HK-2 (cell line): ENCODE results near the gene TTC17.
"Not testable (repeated sequence)": the region's sequence is repeated elsewhere in the genome, so short reads cannot be mapped to it uniquely, and the experiment has no call there.

ENCODE experiments used
- DNase-seq: peaks from one replicate; pipeline ENCODE4 v3.0.0-alpha.2; 2018; ENCODE audit not compliant: unreplicated experiment

The TTC17 gene

DNA sequence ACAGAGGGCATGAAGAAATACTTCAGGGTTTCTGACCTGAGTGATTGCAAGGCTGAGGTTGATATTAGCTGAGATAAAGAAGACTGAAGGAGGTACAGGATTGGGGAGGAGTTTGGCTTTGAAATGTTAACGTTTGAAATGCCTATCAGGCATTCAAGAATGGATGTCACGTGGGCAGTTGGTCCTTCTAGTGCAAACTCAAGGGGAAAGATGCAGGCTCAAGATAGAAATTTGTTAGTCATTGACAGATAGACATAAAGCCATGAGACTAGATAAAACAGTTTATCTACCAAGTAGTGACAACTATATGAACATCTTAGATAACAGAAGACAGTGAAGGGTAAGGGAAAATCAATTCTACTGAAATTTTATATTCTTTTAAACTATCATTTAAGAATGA, 23.1 kb downstream of the TTC17 start:
- no peak for DNase-seq

DNA sequence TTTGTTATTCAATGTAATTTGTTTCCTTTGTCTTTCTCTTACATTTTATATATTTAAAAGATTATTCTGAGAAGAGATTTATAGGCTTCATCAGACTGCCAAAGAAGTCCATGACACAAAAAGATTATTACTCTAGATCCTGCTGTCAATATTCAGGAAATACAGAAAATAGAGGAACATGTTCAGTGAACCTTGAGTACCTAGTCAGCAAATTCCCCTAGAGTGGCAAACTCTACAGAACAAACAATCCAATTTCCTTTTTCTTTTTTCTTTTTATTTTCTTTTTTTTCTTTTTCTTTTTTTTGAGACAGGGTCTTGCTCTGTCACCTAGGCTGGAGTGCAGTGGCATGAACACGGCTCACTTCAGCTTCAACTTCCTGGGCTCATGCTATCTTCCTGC, 23.9 kb downstream of the TTC17 start:
- DNase-seq, result no peak

DNA sequence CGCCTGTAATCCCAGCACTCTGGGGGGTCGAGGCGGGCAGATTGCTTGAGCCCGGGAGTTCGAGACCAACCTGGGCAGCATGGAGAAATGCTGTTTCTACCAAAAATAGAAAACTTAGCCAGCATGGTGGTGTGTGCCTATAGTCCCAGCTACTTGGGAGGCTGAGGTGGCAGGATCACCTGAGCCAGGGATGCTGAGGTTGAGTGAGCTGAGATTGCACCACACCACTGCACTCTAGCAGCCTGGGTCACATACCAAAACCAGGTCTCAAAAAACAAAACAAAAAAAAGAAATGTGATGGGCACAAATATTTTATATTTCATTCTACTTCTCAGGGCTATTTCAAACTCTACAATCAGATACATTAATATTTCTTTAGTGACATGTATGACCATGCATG, 25.7 kb downstream of the TTC17 start:
- no peak for DNase-seq

DNA sequence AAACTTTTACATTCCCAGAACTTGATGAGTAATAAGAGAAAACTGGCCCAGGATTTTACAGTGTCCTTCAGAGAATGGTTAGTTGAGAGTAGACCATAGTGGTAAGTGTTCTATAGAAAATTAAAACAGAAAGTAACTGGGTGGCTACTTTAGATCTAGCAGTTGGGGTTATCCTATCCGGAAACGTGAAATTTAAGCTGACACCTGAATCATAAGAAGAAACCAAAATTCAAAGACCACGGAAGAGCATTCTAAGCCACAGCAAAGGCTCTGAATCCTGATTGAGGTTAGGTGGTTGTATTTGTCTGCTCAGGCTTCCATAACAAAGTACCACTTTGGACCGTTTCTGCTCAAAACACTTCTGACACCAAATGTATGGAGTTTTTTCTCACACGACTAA, 34.0 kb downstream of the TTC17 start:
- DNase-seq, result no peak

DNA sequence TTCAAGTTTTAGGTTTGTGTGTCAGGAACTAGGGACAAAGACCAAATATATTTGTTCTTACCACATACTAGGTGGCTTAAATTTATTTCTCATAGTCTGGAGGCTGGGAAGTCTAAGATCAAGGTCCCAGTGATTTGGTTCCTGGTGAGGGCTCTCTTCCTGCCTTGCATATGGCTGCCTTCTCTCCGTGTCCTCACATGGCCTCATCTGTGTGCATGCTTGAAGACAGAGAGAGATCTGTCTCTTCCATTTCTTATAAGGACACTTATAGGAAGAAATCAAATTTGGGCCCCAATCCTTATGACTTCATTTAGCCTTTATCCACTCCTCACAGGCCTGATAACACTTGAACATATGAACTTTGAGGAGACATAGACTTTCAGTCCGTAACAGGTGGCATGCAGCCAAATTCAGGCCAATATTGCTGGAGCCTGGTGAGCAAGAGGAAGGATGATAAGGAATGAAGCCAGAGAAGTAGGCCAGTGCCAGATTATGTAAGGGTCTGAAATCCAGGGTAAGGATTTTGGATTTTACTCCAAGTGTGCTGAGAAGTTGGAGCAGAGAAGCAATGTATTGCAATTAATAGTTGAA, 35.1 kb downstream of the TTC17 start:
- no peak for DNase-seq

DNA sequence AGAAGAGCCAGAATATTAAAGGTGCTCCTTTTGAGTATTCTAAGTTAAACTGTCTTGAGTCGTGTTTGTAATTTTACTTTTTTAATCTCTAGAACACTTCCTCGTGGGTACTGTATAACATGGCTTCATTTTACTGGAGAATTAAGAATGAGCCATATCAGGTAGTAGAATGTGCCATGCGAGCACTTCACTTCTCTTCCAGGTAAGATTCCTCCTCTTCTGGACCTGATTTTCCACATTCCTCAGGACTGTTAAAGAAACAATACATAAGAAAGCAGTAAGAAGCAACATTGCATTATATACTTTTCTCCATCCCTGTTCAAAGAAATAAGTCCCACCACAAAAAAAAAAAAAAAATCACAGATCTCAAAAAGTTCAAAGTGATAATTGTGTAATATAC, 37.9 kb downstream of the TTC17 start:
- DNase-seq, result no peak

DNA sequence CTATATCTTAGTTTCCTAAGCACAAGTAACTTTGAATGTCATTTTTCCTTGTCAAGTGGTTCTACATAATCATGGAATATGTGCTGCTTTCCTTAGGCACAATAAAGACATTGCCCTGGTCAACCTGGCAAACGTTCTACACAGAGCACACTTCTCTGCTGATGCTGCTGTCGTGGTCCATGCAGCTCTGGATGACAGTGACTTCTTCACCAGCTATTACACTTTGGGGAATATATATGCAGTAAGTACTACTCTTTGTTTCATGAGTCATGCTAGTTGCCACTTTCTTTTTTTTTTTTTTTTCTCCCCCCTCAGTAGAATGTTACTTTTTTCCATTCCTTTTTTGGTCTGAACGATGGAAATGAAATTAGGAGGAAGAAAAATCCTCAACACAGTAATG, 38.5 kb downstream of the TTC17 start:
- no peak for DNase-seq

DNA sequence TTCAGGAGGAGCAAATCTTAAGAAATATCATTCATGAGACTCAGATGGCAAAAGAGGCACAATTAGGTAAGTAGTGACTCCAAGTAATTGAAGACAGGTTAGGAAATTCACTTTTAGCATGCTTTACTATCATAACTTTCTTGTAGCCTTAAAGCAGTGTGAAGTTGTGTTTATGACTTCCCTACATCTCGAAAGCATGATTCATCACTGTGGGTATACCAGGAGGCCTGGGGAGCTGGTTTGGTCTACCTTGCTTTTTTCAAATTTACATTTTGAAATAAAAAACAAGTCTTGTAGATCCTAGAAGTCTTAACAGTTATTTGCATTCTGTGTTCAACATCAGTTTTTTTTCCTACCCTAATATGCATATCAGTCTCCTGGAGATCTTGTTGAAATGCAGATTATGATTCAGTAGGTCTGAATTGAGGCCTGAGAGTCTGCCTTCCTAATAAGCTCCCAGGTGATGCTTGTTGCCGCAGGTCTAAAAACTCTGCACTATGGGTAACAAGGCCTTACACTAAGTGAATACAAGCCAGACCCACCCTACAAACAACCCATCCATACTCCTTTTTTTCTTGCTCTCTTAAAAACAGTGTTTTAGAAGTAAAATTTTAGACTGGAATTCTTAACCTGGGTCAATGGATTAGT, 41.4 kb downstream of the TTC17 start:
- DNase-seq, result no peak

DNA sequence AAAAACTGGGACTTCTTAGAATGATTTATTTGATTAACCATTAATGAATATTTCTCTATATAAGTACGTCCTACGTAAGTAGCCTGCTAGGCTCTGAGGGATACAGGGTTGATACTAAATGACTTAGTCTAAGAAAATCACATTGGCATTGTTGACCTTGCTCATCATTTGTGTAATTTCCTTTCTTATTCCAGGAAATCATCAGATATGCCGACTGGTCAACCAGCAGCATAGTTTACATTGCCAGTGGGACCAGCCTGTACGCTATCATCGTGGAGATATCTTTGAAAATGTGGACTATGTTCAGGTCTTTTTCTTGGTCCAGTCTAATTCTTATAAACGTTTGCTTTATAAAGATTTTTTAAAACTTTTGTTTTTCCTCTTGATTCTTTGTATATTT, 42.5 kb downstream of the TTC17 start:
- DNase-seq, result no peak

DNA sequence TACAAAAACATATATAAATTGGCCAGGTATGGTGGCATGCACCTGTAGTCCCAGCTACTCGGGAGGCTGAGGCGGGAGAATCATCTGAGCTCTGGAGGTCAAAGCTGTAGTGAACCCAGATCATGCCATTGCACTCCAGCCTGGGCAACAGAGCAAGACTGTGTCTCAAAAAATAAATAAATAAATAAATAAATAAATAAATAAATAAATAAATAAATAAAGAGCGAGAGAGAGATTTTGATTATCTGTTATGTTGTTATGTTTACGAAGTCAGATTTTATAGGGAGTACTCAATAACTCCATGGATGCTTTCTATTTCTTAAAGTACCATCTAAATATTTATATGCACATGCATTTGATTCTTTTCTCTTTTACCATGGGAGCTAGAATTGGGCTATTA, 43.1 kb downstream of the TTC17 start:
- DNase-seq, result not testable (repeated sequence)

DNA sequence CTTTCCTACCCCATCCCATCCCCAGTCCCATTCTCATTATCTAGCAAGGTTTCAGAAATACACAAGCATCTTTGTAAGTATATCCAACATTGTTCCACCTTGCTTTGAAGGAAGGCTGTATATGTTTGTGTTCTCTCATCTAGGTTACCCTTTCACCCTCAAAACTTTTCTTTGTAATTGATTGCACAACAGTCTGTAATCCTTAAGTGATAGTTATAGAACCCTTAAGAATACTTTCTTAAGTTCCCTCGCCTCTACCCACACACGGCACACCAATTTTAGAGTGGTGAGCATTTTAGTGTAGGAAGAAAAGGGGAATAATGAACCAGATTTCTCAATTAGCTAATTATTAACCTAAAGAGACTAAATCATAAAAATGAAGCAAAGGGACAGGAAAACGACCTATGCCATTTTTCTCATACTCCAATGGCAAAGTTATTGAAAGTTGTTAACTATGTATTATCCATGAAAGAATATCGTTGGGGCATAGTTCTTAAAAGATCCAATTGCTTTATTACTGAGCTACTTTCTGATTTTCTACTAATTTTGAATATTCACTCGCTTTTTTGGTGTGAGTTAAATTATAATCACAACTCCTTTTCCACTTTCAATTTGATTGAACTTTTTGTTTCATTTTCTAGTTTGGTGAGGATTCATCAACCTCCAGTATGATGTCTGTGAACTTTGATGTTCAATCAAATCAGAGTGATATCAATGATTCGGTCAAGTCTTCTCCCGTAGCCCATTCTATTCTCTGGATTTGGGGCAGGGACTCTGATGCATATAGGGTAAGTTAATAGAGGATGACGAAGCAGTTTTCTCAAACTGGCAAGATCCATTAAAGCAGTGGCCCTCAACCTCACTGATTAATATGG, 44.9 kb downstream of the TTC17 start:
- DNase-seq, result no peak

DNA sequence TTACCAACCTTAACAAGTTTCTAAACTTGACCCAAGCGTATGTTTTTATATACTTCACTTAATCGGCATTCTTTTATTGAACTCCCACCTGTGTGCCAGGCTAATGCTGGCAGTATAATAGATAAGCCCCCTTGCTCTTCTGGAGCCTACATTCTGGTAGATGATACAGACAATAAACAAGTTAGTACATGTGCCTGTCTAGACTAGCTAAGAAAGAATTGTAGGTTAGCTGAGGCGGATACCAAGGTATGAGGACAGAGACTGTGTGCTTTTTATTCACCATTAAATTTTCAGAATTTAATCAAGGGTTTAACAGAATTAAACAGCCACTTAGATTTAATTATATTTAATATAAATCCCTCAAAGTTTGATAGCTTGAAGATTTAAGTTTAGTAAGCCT, 45.7 kb downstream of the TTC17 start:
- no peak for DNase-seq

DNA sequence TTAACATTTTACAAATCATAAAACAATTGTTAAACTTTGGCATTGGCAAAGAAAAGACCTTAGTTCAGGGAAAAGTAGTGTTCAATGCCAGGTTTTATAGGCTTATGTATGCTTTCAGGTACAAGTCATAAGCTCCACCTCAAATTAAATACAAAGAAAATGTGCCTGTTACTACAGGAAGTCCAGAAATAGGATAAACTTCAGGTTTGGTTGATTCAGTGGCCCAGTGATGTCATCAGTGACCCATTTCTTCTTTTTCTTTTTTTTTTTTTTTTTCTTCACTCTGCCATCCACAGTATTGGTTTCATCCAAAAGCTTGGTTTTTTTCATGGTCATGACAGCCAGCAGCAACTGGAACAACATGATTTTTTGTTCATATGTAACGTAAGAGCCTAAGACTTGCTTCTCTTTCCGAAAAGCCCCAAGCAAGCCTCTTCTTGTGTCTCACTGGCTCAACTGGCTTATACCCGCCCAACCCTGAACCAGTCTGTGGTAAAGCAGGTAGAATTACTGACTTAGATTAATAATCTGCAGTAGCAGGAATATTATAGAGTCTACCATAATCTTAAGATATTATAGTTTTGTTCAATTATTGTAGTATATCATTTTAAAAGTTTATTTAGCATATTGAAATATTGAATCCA, 46.2 kb downstream of the TTC17 start:
- DNase-seq, result no peak

DNA sequence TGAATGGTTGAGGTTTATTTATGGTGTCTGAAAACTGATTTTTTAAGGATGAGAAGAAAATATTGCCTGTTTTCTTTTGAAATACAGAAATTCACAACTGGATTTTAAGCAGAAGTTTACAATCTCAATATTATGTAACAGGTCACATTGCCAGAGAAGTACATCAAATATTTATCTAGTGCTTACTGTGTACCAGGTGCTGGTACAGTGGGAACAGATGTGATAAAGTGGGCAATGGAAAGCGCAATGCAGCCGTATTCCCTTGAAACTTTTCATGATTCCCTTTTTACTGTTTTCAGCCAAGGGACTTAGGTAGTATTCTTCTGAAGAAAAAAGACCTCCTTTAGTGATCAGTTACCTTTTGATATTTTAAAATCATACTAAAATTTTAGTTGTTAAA, 49.6 kb downstream of the TTC17 start:
- no peak for DNase-seq

DNA sequence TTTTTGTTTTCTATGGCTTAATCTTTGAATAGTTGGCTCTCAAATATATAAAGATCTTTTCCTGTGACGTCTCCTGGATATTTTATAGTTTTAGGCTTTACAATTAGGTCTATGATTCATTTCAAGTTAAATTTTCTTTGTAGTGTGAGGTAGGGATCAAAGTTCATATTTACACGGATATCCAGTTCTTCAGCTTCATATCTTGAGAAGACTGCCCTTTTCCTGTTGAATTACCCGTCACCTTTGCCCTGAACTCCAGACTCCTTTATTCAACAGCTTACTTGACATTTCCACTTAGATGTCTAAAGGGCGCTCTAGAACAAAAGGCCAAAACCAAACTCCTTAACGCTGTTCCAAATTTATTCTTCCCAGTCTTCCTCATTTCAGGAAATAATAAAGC, 51.7 kb downstream of the TTC17 start:
- DNase-seq, result no peak

DNA sequence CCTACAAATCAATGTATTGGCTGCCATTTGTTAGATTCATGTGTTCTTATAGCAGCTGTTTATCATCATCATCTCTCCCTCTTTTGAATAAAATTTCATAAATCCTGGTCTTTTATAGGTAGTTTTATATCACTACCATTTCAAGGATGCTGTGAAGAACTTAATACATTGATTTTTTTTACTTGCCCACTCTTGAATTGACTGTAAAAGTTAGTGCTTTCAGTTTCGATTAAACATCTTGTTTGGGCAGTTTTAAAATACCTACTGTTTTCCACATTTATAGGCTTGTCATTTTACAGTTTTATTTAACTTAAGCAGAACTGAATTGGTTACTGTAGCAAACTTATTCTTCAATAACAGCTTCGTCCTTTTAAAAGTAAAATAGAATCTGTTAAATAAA, 59.5 kb downstream of the TTC17 start:
- no peak for DNase-seq

DNA sequence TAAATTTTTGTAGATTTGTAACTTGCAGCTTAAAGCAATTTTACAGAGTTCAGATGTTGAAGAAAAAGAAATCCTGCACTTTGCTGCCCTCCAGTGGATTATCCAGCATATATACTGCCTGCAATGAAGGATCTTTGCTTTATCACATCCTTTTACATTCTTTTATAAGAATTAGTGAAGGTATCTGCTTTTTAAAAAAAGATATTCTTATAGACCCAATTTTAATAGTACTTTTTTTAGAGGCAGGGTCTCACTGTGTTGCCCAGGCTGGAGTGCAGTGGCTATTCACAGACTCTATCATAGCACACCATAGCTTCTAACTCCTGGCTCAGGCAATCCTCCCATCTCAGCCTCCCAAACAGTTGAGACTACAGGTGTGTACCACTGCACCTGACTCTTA, 60.7 kb downstream of the TTC17 start:
- no peak for DNase-seq

DNA sequence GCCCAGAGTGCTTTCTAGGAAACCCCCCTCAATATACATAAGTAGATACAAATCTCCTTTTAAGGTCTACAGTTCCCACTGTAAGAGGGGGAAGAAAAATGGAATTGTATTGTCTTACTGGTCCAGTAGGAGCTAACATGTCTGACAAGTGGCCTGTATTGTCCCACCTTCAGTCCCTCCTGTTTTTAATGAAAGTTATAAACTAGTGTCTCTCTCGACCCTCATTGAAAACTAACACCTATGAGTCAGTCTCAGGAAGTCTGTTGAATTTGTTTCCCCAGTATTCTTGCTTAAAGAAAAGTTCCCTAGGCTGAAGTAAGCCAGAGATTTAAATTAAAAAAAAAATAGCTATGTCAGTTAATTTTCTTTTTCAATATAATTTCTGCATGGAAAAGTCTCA, 69.3 kb downstream of the TTC17 start:
- DNase-seq, result no peak

DNA sequence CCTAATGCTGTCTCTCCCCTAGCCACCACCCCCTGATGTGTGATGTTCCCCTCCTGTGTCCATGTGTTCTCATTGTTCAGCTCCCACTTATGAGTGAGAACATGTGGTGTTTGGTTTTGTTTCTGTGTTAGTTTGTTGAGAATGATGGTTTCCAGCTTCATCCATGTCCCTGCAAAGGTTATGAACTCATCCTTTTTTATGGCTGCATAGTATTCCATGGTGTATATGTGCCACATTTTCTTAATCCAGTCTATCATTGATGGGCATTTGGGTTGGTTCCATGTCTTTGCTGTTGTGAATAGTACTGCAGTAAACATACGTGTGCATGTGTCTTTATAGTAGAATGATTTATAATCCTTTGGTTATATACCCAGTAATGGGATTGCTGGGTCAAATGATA, 72.2 kb downstream of the TTC17 start:
- DNase-seq, result not testable (repeated sequence)

DNA sequence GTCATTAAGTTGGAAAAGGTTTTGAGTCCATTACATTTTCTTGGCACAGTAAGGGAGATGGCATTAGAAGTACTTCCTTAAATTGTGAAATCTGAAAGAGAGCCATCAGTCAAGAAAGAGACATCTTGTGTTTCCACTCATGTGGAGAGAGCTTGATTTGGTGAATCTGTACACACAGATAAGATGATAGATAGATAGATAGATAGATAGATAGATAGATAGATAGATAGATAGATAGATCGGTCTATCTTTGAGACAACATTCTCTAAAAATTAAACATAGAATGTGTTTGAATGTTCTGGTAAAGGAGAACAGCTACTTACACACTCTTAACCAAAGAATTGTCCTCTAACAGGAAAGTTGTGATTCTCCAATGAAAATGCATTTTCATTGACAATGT, 76.2 kb downstream of the TTC17 start:
- no peak for DNase-seq

DNA sequence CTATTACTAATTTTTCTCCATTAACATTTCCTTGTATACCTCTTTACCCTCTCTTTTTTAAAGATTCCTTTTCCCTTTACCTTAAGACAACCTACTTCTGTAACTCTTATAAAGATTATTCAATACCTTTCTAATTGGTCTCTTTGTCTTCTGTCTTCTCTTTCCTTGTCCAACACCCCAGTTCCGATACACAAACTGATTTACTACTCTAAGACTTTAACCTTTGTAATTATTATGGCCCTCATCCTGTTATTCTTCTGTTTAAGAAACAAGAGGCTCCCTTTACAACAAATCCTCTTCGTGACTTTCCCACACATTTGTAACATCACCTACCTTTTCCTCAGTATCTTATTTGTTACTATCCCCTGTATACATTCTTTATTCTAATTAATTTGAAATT, 81.8 kb downstream of the TTC17 start:
- no peak for DNase-seq

DNA sequence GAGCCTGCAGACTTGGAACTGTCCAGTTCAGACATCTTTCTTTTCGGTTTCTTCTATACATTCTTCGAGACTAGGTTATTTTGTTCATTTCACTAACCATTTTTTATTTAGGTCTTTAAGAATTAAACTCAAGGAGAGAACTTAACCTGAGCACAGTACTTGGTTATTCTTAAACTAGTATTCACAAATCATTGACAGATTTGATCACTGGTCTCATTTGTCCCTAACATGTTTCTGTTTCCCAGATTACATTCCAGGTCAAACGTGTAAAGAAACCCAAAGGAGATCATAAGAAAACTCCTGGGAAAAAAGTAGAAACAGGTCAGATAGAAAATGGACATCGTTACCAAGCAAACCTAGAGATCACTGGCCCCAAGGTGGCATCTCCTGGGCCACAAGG, 85.1 kb downstream of the TTC17 start:
- DNase-seq, result no peak

DNA sequence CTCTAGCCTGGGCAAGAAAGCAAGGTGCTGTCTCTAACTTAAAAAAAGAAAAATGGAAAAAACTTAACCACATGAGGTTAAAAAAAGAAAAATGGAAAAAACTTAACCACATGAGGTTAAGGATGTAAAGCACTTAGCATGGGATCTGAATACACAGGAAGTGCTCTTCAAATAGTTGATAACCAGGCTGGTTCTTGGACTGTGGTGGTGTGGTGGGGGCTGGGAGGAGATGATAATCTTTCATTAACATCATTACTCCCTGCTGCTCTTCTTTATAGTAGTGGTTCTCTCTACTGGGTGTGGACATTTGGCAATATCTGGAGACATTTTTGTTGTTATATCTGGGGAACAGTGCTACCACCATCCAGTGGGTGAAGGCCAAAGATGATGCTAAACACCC, 88.4 kb downstream of the TTC17 start:
- DNase-seq, result no peak
